Measurements from ENCODE around the gene SLC45A3. TPM values are rescaled to one million over a fixed set of nuclear protein-coding genes. Genes with fewer than 3 reads are reported as not detected.

SLC45A3 gene
- total and polyA plus RNA-seq, 4 donors, result 5.3 to 9.9 (median 5.7) TPM

DNA sequence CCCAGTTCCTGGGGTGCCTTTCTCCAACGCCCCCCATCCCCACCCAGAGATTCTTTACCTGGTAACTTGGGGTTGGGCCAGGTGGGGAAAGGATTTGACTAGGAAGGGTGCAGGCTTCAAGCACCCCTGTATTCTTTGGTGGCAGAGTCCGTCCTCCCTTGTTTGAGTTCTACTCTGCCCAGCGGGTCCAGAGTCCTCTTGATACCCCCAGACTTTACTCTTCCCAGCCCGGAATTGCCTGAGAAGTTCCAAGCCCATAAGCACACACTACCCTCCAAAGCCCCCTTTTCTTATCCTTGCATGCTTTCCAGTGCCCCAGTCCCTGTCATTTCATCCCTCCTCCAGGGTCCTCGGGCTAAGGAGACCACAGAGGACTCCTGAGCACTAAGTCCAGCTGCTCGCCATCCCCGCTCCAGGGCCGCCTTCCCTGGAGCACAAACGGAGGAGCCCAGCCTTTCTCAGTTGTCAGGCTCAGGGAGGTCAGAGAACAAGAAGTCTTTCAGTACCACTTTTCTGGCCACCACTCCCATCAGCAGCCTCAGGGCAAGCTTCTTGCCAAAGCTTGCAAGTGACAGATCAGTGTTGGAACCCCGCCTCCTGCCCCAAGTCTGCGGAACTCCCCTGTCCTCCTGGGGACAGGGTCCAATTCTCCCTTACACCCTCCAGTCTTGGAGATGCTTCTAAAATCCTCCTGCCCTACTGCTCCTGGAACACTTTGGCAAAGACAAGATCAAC is 12.2 kb downstream of the SLC45A3 start:
- 60% methylated on average over 11 of the region's 11 CpGs for WGBS
- no peak overlapping the region for H3K9ac ChIP-seq (ENCODE audit: low read depth in 1 of 2, low read length in 2 of 2)
- H3K9me3 ChIP-seq (ENCODE audit: control insufficient read depth in 4 of 4, low read length in 3 of 4), result no peaks in the 10 kb centered on the region
- H3K27ac ChIP-seq (ENCODE audit: low read depth in 1 of 2, low read length in 2 of 2), result peak overlapping the region; percentile 84
- no peak for DNase-seq (ENCODE audit: low spot score)
- no peaks in the 10 kb centered on the region for H3K27me3 ChIP-seq (ENCODE audit: control insufficient read depth in 4 of 4, insufficient read depth in 4 of 4, low read length in 3 of 4)
- H3K4me3 ChIP-seq (ENCODE audit: low read depth in 1 of 3, low read length in 3 of 3), result no peak overlapping the region
- TF ChIP-seq CTCF (IDR thresholded peaks at IDR 0.05; ENCODE audit: low read depth, low read length, missing input control) (no peak), FOXA2 (IDR thresholded peaks at IDR 0.05) (no peak), HNF4A (conservative IDR thresholded peaks at IDR 0.05) (peak; percentile 70), YY1 (IDR thresholded peaks at IDR 0.05) (no peak), TAF1 (conservative IDR thresholded peaks at IDR 0.05) (no peak), RAD21 (IDR thresholded peaks at IDR 0.05) (no peak)
- no peaks in the 10 kb centered on the region for H3K36me3 ChIP-seq (ENCODE audit: control insufficient read depth in 4 of 4, insufficient read depth in 3 of 4, low read depth in 1 of 4, low read length in 3 of 4)
- peaks cover 46 to 94% (median 77%) of the 10 kb centered on the region in 4 donors for H3K4me1 ChIP-seq (ENCODE audit: control insufficient read depth in 4 of 4, insufficient read depth in 4 of 4, low read length in 3 of 4)

DNA sequence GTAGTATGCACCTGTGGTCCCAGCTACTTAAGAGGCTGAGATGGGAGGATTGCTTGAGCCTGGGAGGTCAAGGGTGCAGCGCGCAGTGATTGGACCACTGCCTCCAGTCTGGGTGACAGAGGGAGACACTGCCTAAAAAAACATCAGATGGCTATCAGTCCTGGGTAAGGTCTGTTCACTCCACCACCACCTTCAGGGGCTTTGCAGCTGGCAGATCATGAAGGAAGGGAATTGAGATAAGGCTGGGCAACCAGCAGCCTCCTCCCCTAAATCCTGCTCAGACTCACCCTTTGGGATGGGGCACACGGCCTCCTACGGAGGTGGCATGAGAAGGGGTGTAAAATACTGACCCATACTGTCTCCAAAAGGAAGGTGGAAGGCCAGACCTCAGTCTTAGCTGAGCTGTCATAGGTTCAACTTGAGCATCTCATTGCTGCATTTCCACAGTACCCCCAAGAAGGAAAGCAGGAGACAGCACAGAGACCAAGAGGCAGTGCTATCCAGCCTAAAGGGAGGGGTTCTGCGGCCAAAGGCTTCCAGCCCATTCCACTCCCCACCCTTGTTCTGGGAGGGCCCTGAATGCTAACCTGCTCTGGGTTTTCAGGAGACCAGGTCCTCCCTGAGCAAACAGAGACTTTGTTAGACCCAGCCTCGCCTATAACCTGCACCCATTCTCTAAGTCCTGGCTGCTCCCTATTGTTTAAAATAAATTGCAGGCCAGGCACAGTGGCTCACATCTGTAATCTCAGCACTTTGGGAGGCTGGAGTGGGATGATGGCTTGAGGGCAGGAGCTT is 13.7 kb downstream of the SLC45A3 start:
- TF ChIP-seq NR2F2 (IDR thresholded peaks at IDR 0.05), result no peak
- TF ChIP-seq SP1 (IDR thresholded peaks at IDR 0.05), result no peak
- TF ChIP-seq ATF3 (IDR thresholded peaks at IDR 0.05), result no peak
- TF ChIP-seq, protein P1, sequence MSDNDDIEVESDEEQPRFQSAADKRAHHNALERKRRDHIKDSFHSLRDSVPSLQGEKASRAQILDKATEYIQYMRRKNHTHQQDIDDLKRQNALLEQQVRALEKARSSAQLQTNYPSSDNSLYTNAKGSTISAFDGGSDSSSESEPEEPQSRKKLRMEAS (IDR thresholded peaks at IDR 0.05), result no peak
- TF ChIP-seq, protein P2, sequence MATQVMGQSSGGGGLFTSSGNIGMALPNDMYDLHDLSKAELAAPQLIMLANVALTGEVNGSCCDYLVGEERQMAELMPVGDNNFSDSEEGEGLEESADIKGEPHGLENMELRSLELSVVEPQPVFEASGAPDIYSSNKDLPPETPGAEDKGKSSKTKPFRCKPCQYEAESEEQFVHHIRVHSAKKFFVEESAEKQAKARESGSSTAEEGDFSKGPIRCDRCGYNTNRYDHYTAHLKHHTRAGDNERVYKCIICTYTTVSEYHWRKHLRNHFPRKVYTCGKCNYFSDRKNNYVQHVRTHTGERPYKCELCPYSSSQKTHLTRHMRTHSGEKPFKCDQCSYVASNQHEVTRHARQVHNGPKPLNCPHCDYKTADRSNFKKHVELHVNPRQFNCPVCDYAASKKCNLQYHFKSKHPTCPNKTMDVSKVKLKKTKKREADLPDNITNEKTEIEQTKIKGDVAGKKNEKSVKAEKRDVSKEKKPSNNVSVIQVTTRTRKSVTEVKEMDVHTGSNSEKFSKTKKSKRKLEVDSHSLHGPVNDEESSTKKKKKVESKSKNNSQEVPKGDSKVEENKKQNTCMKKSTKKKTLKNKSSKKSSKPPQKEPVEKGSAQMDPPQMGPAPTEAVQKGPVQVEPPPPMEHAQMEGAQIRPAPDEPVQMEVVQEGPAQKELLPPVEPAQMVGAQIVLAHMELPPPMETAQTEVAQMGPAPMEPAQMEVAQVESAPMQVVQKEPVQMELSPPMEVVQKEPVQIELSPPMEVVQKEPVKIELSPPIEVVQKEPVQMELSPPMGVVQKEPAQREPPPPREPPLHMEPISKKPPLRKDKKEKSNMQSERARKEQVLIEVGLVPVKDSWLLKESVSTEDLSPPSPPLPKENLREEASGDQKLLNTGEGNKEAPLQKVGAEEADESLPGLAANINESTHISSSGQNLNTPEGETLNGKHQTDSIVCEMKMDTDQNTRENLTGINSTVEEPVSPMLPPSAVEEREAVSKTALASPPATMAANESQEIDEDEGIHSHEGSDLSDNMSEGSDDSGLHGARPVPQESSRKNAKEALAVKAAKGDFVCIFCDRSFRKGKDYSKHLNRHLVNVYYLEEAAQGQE (IDR thresholded peaks at IDR 0.05), result no peak
- no peak for TF ChIP-seq FOXA1 (IDR thresholded peaks at IDR 0.05)
- TF ChIP-seq GABPA (IDR thresholded peaks at IDR 0.05 in 1 of 2, conservative IDR thresholded peaks at IDR 0.05 in 1 of 2), result no peak
- TF ChIP-seq RAD21 (IDR thresholded peaks at IDR 0.05), result no peak
- TF ChIP-seq RXRA (IDR thresholded peaks at IDR 0.05), result no peak
- no peak for TF ChIP-seq CTCF (IDR thresholded peaks at IDR 0.05; ENCODE audit: low read depth, low read length, missing input control)
- TF ChIP-seq ZBTB33 (IDR thresholded peaks at IDR 0.05), result no peak
- no peak for TF ChIP-seq JUND (IDR thresholded peaks at IDR 0.05)
- no peak for DNase-seq (ENCODE audit: low spot score)
- H3K4me3 ChIP-seq (ENCODE audit: low read depth in 1 of 3, low read length in 3 of 3), result no peak overlapping the region
- no peaks in the 10 kb centered on the region for H3K9me3 ChIP-seq (ENCODE audit: control insufficient read depth in 4 of 4, low read length in 3 of 4)
- H3K27me3 ChIP-seq (ENCODE audit: control insufficient read depth in 4 of 4, insufficient read depth in 4 of 4, low read length in 3 of 4), result no peaks in the 10 kb centered on the region
- peaks cover 0 to 8% (median 4%) of the 10 kb centered on the region in 4 donors for H3K36me3 ChIP-seq (ENCODE audit: control insufficient read depth in 4 of 4, insufficient read depth in 3 of 4, low read depth in 1 of 4, low read length in 3 of 4)
- WGBS, result 76% methylated on average over 6 of the region's 6 CpGs
- peak overlapping the region; percentile 86 to 94 for H3K27ac ChIP-seq (ENCODE audit: low read depth in 1 of 2, low read length in 2 of 2)
- peaks cover 41 to 90% (median 70%) of the 10 kb centered on the region in 4 donors for H3K4me1 ChIP-seq (ENCODE audit: control insufficient read depth in 4 of 4, insufficient read depth in 4 of 4, low read length in 3 of 4)
- no peak overlapping the region for H3K9ac ChIP-seq (ENCODE audit: low read depth in 1 of 2, low read length in 2 of 2)

Measured in liver (tissue), 9 donors.